Fibroblast of skin of scalp (primary cell): Measurements from ENCODE around the gene ADGRV1.
A peak's percentile ranks its signal among the peaks of the same experiment; 100 is the strongest.
"Not testable (repeated sequence)": the region's sequence is repeated elsewhere in the genome, so short reads cannot be mapped to it uniquely, and the experiment has no call there.

Experiments
- DNase-seq: peaks from one replicate; pipeline ENCODE4 v3.0.0-alpha.2; 2013

ADGRV1 gene

DNA sequence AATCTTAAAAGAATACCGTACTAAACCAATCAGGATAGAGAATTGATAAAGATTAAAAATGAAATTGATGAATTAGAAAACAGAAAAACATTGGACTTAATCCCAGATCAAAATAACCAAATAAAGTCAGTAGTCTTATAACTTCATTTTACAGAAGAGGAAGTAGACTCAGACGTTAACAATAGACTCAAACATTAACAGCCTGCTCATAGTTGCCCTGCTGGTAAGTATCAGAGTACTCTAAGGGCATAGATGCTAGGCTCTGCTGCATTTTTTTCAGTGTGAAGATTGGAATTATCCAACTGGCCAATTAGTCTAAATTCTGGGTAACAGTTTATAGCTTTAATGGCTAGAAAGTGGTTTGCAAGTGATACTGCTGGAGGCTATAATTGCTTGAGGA is 42.9 kb downstream of the ADGRV1 start:
- DNase-seq, result no peak

- no peak for DNase-seq
Measured at GRCh38 chr5:90602681-90603080, 44.1 kb downstream of the ADGRV1 start.

- DNase-seq, result peak; percentile 8
Measured at GRCh38 chr5:90606539-90606938, 47.9 kb downstream of the ADGRV1 start.

DNA sequence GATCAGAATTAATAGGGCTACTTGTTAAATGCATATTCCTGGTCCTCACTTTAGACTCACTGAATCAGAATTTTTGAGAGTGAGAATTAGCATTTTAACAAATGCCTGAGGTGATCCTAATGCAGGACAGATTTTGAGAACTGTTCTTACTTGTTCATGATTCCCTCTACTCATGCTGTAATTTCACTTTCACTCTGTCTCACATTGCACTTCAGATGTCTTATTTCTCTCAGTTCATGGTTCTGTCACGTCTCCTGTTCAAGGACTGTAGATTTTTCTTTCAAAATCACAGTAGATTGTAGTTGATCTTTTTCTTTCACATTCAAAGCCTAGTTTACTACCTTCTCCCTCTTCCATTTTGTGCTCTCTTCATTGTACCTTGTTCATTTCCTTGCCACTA is 54.3 kb downstream of the ADGRV1 start:
- no peak for DNase-seq

DNA sequence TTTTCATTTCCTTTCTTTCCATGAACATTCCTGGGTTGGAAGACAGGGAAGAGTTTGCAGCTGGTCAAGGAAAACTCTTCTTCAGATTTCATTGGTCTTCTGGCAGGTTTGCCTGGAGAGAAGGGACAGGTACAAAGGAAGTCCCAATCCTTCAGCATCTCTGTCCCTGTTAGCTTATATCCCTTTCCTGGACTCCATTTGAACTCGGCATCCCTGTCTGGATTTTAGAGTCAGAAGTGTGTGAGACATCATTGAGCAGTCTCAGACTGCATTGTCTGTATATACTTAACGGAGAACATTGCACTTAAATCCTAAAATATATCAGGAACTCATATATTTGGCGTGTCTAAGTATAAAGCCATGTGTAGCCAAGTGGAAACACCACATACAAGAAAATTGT is 54.9 kb downstream of the ADGRV1 start:
- no peak for DNase-seq

- peak; percentile 37 for DNase-seq
Measured at GRCh38 chr5:90613918-90614504, 55.4 kb downstream of the ADGRV1 start.

GRCh38 chr5:90615355-90615754 is 56.8 kb downstream of the ADGRV1 start:
- DNase-seq, result no peak

GRCh38 chr5:90618071-90618470 is 59.5 kb downstream of the ADGRV1 start:
- DNase-seq, result no peak

DNA sequence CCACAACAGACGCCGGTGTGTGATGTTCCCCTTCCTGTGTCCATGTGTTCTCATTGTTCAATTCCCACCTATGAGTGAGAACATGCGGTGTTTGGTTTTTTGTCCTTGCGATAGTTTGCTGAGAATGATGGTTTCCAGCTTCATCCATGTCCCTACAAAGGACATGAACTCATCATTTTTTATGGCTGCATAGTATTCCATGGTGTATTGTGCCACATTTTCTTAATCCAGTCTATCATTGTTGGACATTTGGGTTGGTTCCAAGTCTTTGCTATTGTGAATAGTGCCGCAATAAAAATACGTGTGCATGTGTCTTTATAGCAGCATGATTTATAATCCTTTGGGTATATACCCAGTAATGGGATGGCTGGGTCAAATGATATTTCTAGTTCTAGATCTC is 61.2 kb downstream of the ADGRV1 start:
- DNase-seq, result not testable (repeated sequence)

DNA sequence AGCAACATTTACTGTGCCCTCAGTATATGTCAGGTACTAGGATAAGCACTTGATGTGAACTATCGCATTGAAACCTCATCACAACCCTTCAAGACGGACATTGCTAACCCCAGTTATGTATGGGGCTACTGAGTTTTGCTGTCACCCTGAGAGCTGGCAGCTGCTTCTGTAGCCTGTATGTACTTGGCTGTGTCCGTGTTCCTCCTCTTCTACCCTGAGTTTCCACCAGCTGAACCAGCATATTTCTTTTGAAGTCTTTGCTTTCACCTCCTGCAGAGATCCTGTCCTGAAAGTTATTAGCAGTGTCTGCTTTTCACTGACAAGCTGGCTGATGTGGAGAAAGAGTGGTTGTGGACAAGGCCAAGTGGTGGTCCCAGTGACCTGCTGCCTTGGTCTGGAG is 63.3 kb downstream of the ADGRV1 start:
- no peak for DNase-seq

DNA sequence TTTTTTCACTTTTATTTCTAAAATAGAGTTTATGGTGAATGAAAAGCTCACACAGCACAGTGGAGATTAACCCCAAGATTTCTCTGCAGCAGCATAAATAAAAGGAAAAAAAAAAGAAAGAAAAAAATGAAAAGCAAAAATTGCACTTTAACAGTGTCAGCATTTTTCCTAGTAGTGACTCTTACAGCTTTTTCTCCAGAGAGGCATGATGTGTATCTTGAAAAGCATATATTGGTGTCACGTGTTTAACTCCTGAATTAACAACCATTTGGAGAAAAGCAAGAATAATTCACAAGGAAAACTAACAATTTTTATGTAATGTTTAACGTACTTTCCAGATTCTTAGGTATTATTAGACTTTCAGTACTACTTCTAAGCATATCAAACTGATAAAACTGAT is 67.9 kb downstream of the ADGRV1 start:
- no peak for DNase-seq

DNA sequence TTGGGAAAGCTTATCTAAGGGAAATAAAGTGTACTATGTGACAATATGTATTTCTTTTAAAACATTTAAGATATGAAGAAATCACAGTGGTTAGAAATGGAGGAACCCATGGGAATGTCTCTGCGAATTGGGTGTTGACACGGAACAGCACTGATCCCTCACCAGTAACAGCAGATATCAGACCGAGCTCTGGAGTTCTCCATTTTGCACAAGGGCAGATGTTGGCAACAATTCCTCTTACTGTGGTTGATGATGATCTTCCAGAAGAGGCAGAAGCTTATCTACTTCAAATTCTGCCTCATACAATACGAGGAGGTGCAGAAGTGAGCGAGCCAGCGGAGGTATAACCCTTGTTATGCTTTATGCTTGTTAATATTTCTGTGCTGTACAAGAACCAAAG is 69.9 kb downstream of the ADGRV1 start:
- DNase-seq, result no peak

- DNase-seq, result peak; percentile 8
Measured at GRCh38 chr5:90632791-90633190, 74.2 kb downstream of the ADGRV1 start.

- no peak for DNase-seq
Measured at GRCh38 chr5:90636948-90637347, 78.4 kb downstream of the ADGRV1 start.

DNA sequence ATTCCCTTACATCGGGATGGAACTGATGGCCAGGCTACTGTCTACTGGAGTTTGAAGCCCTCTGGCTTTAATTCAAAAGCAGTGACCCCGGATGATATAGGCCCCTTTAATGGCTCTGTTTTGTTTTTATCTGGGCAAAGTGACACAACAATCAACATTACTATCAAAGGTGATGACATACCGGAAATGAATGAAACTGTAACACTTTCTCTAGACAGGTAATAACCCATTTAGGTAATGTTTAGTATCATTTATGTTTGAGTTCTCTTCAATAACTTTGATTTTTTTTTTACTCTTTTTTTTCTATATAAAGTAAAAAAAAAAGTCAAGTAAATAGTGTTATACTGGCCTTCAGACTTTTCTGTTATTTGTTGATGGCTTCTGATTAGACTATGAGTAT is 79.1 kb downstream of the ADGRV1 start:
- DNase-seq, result no peak

GRCh38 chr5:90638878-90639277 is 80.3 kb downstream of the ADGRV1 start:
- DNase-seq, result peak; percentile 28

GRCh38 chr5:90640484-90641059 is 82.0 kb downstream of the ADGRV1 start:
- peak; percentile 52 for DNase-seq

DNA sequence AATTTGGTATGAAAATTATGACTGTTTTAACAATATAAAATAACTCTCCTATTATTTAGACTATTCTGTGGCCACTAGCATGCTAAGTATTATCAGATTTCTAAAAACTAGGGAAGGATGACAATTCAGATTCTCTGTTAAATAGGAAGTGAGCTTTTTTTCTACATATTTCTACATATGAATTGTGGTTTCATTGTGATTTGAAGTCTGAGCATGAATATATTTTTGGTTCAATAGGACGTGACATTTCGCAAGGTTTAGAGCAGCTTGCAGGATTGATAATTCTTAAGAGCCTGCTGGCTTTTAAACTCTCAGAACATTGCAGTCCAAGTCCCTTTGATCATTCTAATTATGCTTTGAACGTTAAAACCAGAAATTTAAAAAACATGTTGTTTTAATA is 82.9 kb downstream of the ADGRV1 start:
- DNase-seq, result peak; percentile 29

DNA sequence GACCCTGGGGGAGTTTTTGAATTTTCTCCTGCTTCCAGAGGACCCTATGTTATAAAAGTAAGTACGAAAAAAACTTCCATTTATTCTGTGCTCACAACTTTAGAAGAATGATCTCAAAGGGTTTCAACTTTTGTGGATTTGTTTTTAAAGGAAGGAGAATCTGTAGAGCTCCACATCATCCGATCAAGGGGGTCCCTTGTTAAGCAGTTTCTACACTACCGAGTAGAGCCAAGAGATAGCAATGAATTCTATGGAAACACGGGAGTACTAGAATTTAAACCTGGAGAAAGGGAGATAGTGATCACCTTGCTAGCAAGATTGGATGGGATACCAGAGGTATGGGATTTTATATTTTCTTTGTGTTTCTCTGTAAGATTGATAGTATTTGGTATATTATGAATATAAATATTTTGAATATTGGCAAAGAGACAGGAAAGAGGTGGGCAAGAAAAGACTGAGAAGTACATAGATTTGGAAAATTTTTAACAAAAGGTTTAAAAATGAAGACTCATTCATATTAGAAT is 84.2 kb downstream of the ADGRV1 start:
- no peak for DNase-seq

- no peak for DNase-seq
Measured at GRCh38 chr5:90644132-90644531, 85.5 kb downstream of the ADGRV1 start.

DNA sequence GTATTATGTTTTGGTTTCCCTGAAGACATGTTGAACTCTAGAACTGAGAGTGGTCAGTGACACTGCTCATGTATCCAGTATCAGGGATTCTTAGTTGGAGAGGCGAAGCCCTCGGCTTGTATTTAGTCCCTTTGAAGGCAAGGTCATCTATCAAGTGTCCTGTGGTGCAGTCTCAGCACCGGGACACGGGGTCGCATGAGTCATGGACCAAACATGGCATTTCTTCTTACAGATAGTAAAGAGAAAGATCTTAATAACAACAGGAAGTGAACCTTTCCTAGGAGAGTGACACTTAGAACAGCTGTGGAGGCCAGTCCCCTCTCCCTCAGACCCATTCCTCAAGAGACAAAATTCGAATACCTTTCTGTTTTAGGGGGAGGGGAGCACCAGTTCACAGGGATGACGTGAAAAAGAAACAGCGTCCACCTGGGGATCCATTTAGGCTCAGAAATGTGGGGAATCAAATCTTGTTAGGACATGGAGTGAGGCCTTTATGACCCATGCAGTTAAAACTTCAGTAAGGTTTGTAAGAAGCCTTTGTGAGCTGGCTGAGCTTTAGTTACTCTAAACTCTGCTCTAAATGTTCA is 86.5 kb downstream of the ADGRV1 start:
- DNase-seq, result peak; percentile 15

DNA sequence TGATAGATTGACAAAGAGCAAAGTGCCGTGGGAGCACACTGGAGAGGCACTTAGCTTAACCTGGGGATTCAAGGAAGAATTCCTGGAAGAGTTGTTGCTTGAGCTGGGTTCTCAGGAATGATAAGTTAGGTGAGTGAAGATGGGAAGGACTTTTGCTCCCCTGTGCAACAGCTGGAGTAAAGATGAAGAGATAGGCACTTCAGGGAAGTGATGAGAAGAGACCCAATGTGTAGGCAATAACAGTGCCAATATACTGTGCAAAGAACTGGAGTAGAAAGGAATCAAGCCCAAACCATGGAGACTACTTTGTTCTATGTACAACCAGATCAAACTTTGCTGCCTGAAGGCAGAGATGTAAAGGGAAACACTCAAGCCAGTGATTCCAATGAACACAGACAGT is 92.2 kb downstream of the ADGRV1 start:
- no peak for DNase-seq

GRCh38 chr5:90654215-90654614 is 95.6 kb downstream of the ADGRV1 start:
- DNase-seq, result no peak

DNA sequence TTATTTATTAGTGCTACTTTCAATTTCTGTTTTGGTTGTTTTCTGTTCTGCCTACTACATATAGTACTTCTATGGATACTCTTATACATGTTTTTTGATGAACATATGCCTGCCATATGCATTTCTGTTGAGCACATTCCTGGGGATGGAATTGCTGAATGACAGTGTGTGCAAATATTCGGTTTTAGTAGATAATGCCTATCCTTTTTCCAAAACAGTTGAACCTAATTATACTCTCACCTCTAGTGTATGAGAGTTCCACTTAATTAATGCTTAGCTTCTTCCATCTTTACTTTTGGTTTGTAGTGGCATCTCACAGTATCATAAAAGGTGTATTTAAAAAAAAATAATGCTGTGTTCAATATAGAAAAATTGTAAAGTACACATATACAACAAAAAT is 96.8 kb downstream of the ADGRV1 start:
- DNase-seq, result no peak
